ENCODE results near the gene SMDT1.

SMDT1 gene

GRCh38 chr22:42079319-42080251 is at the start of gene SMDT1:
Gene SMDT1, plus strand, starts transcription at chr22:42079700. Its CDS starts 69 bp downstream, at chr22:42079769.
- in situ Hi-C loops (cut with MboI; ENCODE audit: low sequenced_read_pairs) = no loop called here

GRCh38 chr22:42033263-42034181 is 46.0 kb upstream of the SMDT1 start:
- in situ Hi-C loops (cut with MboI; ENCODE audit: low sequenced_read_pairs) = no loop called here

- in situ Hi-C loops (cut with MboI; ENCODE audit: low sequenced_read_pairs) = no loop called here
Observed at GRCh38 chr22:42035256-42035655, 44.2 kb upstream of the SMDT1 start.

- in situ Hi-C loops (cut with MboI; ENCODE audit: low sequenced_read_pairs) = no loop called here
Observed at GRCh38 chr22:42039271-42039670, 40.2 kb upstream of the SMDT1 start.

- in situ Hi-C loops (cut with MboI; ENCODE audit: low sequenced_read_pairs) = no loop called here
Observed at GRCh38 chr22:42041784-42042183, 37.7 kb upstream of the SMDT1 start.

DNA sequence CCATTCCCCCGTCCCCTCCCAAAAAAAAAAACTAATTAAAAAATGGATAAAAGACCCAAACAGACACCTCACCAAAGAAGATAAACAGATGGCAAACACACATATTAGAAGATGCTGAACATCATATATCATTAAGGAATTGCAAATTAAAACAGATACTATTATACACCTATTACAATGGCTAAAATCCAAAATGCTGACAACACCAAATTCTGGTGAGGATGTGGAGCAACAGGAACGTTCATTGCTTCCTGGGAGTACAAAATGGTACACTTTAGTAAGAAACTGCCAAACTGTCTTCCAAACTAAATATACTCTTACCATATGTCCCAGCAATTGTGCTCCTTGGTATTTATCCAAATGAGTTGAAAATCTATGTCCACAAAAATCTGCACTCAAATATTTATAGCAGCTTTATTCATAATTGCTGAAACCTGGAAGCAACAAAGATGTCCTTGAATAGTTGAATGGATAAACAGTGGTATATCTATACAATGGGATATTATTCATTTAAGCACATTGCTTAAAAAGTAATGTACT is 28.8 kb upstream of the SMDT1 start:
- in situ Hi-C loops (cut with MboI; ENCODE audit: low sequenced_read_pairs) = no loop called here

- in situ Hi-C loops (cut with MboI; ENCODE audit: low sequenced_read_pairs) = no loop called here
Observed at GRCh38 chr22:42052765-42053164, 26.7 kb upstream of the SMDT1 start.

DNA sequence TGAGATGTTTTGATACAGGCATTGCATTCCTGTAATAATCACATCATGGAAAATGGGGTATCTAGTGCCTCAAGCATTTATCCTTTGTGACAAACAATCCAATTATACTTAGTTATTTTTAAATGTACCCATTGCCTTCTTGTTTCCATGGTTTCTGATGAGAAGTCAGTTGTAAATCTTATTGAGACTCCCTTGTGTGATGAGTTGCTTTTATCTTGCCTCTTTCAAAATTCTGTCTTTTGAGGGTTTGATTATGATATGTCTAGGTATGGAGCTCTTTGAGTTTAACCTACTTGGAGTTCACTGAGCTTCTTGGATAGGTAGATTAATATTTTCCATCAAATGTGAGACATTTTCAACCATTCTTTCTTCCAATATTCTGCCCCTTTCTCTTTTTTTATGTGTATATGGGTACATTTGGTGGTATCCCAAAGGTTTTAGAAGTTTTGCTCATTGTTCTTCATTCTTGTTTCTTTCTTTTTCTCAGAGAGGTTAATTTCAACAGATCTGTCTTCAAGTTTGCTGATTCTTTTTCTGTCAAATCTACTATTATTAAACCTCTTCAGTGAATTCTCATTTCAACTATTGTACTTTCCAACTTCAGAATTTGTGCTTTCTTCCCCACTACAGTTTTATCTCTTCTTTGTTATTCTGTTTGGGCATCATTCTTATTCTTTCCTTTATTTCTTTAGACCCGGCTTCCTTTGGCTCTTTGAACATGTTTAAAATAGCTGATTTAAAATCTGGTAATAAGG is 22.6 kb upstream of the SMDT1 start:
- in situ Hi-C loops (cut with MboI; ENCODE audit: low sequenced_read_pairs) = no loop called here

GRCh38 chr22:42060489-42060888 is 19.0 kb upstream of the SMDT1 start:
- in situ Hi-C loops (cut with MboI; ENCODE audit: low sequenced_read_pairs) = no loop called here

DNA sequence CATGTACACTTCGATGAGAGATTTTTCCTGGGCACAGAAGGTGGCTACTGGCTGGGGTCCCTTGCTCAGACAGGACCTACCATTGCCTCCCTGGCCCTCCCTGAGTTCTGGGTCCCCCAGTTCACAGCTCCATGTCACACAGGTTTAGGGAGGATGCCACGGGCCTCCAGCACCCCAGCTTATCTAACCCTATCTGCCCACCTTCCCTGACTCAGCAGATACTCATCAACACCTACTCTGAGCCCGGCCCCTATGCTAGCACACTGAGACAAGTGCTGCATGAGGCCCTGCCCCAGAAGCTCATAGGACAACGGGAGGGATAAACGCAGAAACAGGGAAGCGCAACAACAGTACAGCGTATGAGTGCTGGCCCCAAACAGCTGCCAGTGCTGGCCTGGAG is 18.5 kb upstream of the SMDT1 start:
- in situ Hi-C loops (cut with MboI; ENCODE audit: low sequenced_read_pairs) = no loop called here

DNA sequence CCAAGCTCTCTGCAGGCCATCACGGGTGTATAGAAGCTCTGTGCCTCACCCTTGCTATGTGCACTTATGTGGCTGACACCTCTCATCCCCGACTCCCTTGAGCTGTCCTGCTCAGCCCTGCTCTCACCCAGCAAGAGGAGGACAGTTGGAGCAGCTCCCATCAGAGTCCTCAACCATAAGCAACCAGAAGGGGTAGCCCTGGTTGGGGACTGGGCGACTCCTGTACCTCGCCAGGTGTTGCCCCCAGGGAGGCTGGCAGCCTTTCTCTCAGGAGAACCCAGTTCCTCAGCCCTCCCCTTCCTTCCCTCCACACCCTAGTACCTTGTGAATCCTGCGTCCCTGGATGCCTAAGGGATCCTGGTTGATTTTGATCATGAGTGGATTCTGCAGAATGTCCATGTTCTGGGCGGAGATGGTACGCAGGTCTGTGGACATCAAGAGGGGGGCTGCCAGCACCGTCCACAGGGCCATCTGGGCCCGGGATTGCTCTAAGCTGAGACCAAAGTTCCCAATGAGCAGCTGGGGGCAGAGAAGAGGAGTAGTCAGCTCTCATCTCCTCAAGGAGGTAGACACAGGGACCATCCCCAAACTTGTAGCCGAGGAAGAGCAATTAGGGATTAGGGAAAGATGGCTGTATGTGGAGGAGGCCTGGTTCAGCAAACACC is 16.9 kb upstream of the SMDT1 start:
- in situ Hi-C loops (cut with MboI; ENCODE audit: low sequenced_read_pairs) = no loop called here

DNA sequence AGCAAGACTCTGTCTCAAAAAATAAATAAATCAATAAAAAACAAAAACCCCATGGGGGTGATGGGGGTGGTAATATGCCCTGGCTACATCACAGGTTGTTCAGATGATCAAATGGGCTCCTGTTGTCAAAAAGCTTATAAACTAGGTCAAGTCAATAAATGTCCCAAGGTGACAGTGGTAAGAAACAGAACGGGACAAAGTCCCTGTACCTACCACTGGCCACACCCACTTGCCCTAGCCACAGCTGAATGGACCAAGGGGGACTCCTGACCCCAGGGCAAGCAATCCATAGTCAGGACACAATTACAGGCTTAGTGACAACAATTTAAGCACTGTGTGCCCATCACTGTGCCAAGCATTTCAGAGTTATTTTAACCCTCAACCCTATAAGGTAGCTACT is 14.9 kb upstream of the SMDT1 start:
- in situ Hi-C loops (cut with MboI; ENCODE audit: low sequenced_read_pairs) = no loop called here

GRCh38 chr22:42065438-42066125 is 13.9 kb upstream of the SMDT1 start:
- in situ Hi-C loops (cut with MboI; ENCODE audit: low sequenced_read_pairs) = no loop called here

DNA sequence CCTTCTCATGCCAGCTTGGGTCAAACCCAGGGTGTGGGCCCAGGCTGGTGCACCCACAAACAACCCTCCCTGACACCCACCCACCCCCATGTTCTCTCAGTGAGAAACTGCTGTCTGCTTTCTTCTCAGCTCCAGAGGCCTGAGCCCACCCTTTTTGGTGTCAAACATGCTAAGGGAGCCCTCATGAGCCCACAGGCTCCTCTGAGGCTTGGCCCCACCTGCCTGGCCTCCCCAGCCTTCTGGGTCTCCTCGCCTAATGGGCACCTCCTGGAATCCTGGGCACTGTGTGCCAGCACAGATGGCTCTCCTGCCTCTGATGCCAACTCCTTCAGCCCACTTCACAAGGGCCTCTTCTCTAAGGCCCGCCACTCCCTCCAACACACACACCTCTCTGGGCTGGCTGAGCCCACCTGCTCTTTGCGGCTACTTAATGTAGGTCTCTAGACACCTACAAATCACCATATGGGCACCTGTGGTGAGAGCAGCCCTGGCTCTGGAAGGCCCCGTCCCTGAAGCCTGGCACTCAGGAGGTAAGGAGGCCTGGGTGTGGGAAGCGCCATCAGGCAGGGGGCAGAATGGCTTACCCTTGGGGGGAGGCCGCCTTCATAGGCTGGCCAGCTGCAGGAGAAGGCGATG is 13.3 kb upstream of the SMDT1 start:
- in situ Hi-C loops (cut with MboI; ENCODE audit: low sequenced_read_pairs) = no loop called here

GRCh38 chr22:42066937-42067336 is 12.6 kb upstream of the SMDT1 start:
- in situ Hi-C loops (cut with MboI; ENCODE audit: low sequenced_read_pairs) = no loop called here

DNA sequence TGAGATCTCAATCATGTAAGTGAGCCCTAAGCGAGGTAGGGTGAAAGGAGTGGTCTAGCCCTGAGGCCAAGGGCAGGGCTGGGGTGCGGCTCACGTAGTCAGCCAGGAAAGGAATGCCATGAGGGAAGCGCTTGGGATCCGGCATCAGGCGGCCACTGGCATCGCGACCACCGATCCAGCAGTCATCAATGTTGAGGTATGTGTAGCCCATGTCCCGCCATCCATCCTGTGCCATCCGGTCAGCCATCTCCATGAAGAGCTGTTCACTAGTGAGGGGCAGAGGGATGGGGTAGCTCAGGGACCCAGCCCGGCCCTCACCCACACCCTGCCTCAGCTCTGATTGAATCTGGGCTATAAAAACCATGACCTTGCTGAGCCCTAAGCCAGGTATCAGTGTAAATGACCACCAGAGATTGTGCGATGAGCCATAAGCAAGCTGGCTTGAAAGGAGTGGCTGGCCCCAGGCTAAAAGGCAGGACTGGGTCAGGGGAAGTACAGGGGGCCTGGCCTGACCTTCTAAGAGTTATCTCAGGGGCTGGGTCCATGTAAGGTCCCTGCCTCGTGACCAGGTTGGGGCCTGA is 11.7 kb upstream of the SMDT1 start:
- in situ Hi-C loops (cut with MboI; ENCODE audit: low sequenced_read_pairs) = no loop called here

GRCh38 chr22:42068291-42068690 is 11.2 kb upstream of the SMDT1 start:
- in situ Hi-C loops (cut with MboI; ENCODE audit: low sequenced_read_pairs) = no loop called here

DNA sequence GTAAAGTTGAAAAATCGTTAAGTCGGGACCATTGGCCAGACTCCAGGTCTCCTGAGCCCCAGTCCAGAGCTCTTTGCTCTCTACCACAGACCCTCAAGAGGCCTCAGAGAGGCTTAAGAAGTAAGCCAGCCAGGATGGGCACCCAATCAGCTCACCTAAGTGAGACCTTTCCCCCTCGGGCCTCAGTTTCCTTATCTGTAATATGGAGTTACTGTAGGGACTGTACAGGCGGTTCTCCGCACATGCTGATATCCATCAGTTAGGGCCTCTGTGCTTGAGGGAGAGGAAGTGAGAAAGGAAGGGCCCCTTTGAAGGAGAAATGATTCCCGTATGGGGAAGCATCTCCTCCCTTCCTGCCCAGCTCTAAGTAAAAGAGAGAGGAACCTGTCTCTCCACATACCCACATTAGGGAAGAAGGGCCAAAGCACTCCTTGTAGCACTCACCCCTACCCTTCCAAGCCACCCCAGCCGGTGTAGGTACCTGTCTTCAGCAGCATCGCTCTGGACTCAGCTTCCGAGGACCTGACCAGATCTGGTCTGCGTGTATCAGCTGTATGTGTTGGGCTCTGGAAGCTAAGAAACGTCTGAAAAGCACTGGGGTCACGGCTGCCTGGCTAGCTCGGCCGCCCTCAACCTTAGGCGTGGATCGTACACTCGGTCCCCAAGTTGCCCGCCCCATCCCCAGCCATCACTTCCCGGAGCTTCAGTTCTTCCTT is 9.5 kb upstream of the SMDT1 start:
- in situ Hi-C loops (cut with MboI; ENCODE audit: low sequenced_read_pairs) = no loop called here
